C4-2B (cell line): Measurements from ENCODE around the gene ARHGAP42.

Experiments used
- ZFX ChIP-seq: fragments of 450-650 bp; IDR thresholded peaks from 2 replicates; pipeline ENCODE4 v1.6.1; 2017
- TF ChIP-seq, protein P1 (sequence below): fragments of 450-650 bp; conservative IDR thresholded peaks from 2 replicates; pipeline ENCODE4 v1.5.1; 2017; ENCODE audit warnings: mild to moderate bottlenecking

DNA sequence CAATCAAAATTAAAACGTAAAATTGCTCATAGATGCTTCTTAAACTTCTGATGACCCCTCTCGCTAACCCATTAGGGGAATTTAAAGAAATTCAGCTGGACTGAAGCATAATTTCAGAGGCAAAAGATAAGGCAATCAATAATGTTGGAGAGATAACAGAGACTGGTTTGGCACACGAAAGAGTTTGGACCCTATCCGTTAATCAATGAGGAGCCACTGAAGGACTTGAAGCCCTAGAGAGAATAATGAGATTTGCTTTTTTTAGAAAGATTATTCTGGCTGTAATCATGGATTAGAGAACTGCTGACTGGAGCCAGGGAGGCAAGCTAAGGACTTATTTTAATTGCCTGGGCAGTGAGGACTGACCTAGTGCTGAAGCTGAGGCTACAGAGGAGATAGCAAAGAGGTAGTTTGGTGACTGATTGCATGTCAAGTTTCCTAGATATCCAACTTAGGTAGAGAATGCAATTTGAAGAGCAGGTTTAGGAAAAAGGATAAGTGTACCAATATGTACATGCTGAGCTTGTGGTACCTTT lies 11.9 kb upstream of the ARHGAP42 start:
- TF ChIP-seq, protein P1, sequence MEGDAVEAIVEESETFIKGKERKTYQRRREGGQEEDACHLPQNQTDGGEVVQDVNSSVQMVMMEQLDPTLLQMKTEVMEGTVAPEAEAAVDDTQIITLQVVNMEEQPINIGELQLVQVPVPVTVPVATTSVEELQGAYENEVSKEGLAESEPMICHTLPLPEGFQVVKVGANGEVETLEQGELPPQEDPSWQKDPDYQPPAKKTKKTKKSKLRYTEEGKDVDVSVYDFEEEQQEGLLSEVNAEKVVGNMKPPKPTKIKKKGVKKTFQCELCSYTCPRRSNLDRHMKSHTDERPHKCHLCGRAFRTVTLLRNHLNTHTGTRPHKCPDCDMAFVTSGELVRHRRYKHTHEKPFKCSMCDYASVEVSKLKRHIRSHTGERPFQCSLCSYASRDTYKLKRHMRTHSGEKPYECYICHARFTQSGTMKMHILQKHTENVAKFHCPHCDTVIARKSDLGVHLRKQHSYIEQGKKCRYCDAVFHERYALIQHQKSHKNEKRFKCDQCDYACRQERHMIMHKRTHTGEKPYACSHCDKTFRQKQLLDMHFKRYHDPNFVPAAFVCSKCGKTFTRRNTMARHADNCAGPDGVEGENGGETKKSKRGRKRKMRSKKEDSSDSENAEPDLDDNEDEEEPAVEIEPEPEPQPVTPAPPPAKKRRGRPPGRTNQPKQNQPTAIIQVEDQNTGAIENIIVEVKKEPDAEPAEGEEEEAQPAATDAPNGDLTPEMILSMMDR, result no peak
- no peak for TF ChIP-seq ZFX
